AG04449 (cell line): ENCODE measurements around the gene TMEM196.

ENCODE experiments used
- CTCF ChIA-PET: fragments of 350-600 bp; formaldehyde crosslinking; extraction: SDS; loops from one replicate; lab custom pipeline; 2021; ENCODE audit warnings: antibody characterized with exemption; lab: Yijun Ruan, JAX
- POLR2A ChIA-PET: fragments of 400-600, 350-600 bp; formaldehyde crosslinking; extraction: SDS; loops from one replicate; lab custom pipeline; 2020; ENCODE audit warnings: antibody characterized with exemption, inconsistent platforms; lab: Yijun Ruan, JAX
- DNase-seq: peaks from one replicate; pipeline ENCODE4 v3.0.0-alpha.2; 2010; ENCODE audit warnings: low read depth, low spot score
- H3K4me3 ChIP-seq: 2 replicates; pipeline ENCODE4 v1.5.1; 2011; ENCODE audit warnings: low read depth, mild to moderate bottlenecking, control low read depth, low read length
- TF ChIP-seq, protein P1 (sequence below): IDR thresholded peaks from one replicate; pipeline ENCODE4 v1.5.1; 2011; ENCODE audit warnings: mild to moderate bottlenecking, moderate library complexity, low read length, control low read depth, inconsistent platforms; ENCODE audit not compliant: insufficient read depth; ENCODE audit errors: missing control alignments

The TMEM196 gene

DNA sequence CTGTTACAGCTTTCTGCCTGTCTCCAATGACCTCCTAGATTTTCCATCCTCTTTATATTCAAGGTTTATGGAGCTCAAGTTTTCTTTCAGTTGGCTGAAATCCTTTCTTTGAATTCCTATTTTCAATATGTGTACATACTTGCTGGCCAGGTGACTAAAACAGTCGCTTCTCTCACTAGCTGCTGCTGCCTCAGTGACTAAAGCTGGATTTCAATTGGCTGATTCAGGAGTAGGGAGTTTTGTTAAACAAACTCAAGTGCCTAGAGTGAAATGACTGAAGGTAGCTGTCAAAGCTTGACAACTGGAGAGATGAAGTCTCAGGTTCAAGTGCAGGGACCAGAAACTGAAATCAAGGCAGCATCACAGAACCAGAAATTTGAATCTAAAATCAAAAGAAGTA, 57.9 kb downstream of the TMEM196 start:
- DNase-seq: no peak
- ChIA-PET CTCF (interaction anchor here (0.7 to 9.5 kb wide), 6 partner anchors 10 to 1539 kb away, joined by 3 to 378 read pairs (median 4); no protein-coding TSS in a partner anchor), POLR2A (no interaction called here)
- H3K4me3 ChIP-seq: no peak overlapping the region
- TF ChIP-seq, protein P1, sequence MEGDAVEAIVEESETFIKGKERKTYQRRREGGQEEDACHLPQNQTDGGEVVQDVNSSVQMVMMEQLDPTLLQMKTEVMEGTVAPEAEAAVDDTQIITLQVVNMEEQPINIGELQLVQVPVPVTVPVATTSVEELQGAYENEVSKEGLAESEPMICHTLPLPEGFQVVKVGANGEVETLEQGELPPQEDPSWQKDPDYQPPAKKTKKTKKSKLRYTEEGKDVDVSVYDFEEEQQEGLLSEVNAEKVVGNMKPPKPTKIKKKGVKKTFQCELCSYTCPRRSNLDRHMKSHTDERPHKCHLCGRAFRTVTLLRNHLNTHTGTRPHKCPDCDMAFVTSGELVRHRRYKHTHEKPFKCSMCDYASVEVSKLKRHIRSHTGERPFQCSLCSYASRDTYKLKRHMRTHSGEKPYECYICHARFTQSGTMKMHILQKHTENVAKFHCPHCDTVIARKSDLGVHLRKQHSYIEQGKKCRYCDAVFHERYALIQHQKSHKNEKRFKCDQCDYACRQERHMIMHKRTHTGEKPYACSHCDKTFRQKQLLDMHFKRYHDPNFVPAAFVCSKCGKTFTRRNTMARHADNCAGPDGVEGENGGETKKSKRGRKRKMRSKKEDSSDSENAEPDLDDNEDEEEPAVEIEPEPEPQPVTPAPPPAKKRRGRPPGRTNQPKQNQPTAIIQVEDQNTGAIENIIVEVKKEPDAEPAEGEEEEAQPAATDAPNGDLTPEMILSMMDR: no peak

DNA sequence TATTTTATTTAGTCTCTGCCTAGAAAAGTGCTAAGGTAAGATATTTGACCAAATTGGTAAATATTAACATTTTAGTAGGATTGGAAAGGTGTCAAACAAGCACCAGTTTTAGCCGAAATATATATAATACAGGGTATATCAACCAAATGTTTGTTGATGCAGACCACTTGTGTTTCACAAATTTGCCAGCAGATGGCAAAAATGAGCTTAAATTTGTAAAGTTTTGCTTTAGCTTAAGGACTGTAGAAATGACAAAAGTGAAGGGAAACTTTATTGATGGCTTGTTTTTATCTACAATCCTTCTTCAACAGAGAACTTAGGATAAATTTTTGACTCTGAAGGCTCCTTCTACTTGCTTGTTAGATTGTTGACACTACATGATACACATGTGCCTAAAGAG, 59.7 kb downstream of the TMEM196 start:
- CTCF ChIA-PET: interaction anchor here (0.6 to 9.5 kb wide), 26 partner anchors 11 to 895 kb away, joined by 3 to 378 read pairs (median 4); no protein-coding TSS in a partner anchor
- DNase-seq: peak; percentile 2
- TF ChIP-seq, protein P1: peak; percentile 23
- POLR2A ChIA-PET: no interaction called here
- H3K4me3 ChIP-seq: no peak overlapping the region

DNA sequence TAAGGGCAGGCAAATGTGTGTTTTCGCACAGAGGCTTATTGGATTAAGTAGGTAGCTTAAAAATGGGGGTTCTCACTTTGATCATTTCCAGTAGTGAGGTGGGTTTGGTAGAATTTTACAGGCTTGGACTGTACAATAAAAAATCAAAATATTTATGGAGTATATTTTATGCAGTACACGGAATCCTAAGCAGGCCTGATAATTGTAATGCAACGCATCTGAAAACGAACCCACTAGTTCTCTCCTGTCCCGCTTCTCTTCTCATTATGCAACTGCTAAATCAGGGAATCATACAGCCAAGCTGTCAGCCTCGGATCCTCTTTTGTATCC, 64.2 kb downstream of the TMEM196 start:
- ChIA-PET POLR2A (interaction anchor here (0.9 kb wide), 1 partner anchor 887 kb away, joined by 3 read pairs; no protein-coding TSS in a partner anchor), CTCF (interaction anchor here (0.7 to 9.5 kb wide), 24 partner anchors 9 to 1113 kb away, joined by 3 to 378 read pairs (median 4); no protein-coding TSS in a partner anchor)
- DNase-seq: no peak
- TF ChIP-seq, protein P1: no peak
- H3K4me3 ChIP-seq: no peak overlapping the region

GRCh38 chr7:19708397-19709248, 64.8 kb downstream of the TMEM196 start, which contains the start of gene POLR1F:
Gene POLR1F (minus strand): TSS chr7:19709037. CDS start chr7:19709016, 21 bp downstream.
- peak within 1 kb of the TSS; percentile 93 for H3K4me3 ChIP-seq
- ChIA-PET POLR2A (interaction anchor here (0.9 kb wide), 1 partner anchor 888 kb away, joined by 3 read pairs; no protein-coding TSS in a partner anchor), CTCF (interaction anchor here (0.7 to 9.5 kb wide), 24 partner anchors 9 to 1112 kb away, joined by 3 to 378 read pairs (median 4); no protein-coding TSS in a partner anchor)
- peak; percentile 64 for DNase-seq
- TF ChIP-seq, protein P1: peak; percentile 96

DNA sequence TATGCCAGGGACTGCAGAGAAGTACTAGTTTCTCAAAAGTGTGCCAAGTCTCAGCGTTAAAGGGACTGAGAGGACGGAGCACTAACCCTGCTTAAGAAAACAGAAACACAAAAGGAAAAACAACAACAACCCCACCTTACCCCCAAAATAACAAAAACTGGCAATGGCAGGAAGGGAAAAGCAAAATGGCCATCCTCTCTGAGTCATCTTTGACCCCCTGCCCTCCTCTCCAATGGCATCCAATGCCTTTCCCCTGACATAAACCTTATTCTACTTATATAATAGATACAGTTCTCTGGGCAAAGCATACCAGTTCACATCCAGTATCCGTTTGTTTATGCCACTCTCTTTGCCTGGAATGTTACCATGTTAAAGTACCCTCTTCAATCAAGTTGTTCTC, 66.2 kb downstream of the TMEM196 start:
- no peak for DNase-seq
- ChIA-PET POLR2A (no interaction called here), CTCF (no interaction called here)
- TF ChIP-seq, protein P1: no peak
- H3K4me3 ChIP-seq: peak overlapping the region; percentile 26

DNA sequence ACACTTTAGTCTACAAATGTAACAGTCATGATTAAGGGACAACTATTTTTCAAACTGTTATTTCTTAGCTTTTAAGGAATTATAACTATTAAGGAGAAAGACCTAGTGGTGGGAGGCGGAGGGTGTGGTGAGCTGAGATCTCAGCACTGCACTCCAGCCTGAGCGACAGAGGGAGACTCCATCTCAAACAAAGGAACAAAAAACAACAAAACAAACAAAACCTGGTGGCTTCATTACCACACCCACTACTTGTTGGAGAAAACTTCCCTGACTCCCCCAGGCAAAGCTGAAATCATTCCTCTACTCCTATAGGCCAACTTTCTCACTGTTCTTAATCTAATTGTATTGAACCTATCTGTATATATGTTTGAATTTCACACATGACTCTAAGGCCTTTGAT, 67.8 kb downstream of the TMEM196 start:
- DNase-seq: no peak
- ChIA-PET CTCF (interaction anchor here (1.0 kb wide), 1 partner anchor 214 kb away, joined by 3 read pairs; no protein-coding TSS in a partner anchor), POLR2A (no interaction called here)
- TF ChIP-seq, protein P1: no peak
- no peak overlapping the region for H3K4me3 ChIP-seq
